ENCODE data around the gene MSH5. TPM values are rescaled to one million over a fixed set of nuclear protein-coding genes. Genes with fewer than 3 reads are reported as not detected.

The MSH5 gene
- total and polyA plus RNA-seq, 2 of the 13 experiments (the other 11 are each of a cell fraction or from before 2014, with no cell fraction given), result 10.2 to 38.7 TPM

GRCh38 chr6:31795616-31796298 lies 56.0 kb downstream of the MSH5 start, which contains the start of gene VARS1 (continued):
- TF ChIP-seq ZNF337 (CRISPR knock-in tag; IDR thresholded peaks at IDR 0.05; ENCODE audit: borderline replicate concordance, low read depth) (no peak), AGO1 (IDR thresholded peaks at IDR 0.05; ENCODE audit: low read depth, low read length, poor library complexity, severe bottlenecking) (no peak), TCF7 (IDR thresholded peaks at IDR 0.05; ENCODE audit: low read depth) (no peak), ZNF17 (CRISPR knock-in tag; IDR thresholded peaks at IDR 0.05) (no peak), ZNF558 (CRISPR knock-in tag; IDR thresholded peaks at IDR 0.05; ENCODE audit: borderline replicate concordance) (no peak), GTF2F1 (IDR thresholded peaks at IDR 0.05; ENCODE audit: low read length) (no peak), ZBTB1 (CRISPR knock-in tag; IDR thresholded peaks at IDR 0.05; ENCODE audit: borderline replicate concordance) (no peak), TRIM24 (CRISPR knock-in tag; IDR thresholded peaks at IDR 0.05) (no peak), ZNF275 (CRISPR knock-in tag; IDR thresholded peaks at IDR 0.05; ENCODE audit: borderline replicate concordance) (no peak; the same call in 1 of the 2 replicates), ZNF775 (CRISPR knock-in tag; IDR thresholded peaks at IDR 0.05; ENCODE audit: borderline replicate concordance) (no peak), MTF2 (CRISPR knock-in tag; IDR thresholded peaks at IDR 0.05; ENCODE audit: borderline replicate concordance) (peak; percentile 79; the same call in 1 of the 2 replicates), POLR2AphosphoS2 (IDR thresholded peaks at IDR 0.05; ENCODE audit: low read depth, low read length) (no peak), SALL1 (CRISPR knock-in tag; IDR thresholded peaks at IDR 0.05) (peak; percentile 88), TP53 (CRISPR knock-in tag; conservative IDR thresholded peaks at IDR 0.05) (no peak), ZKSCAN8 (CRISPR knock-in tag; IDR thresholded peaks at IDR 0.05; ENCODE audit: borderline replicate concordance) (peak; percentile 19; the same call in 1 of the 2 replicates), ZBTB8A (CRISPR knock-in tag; IDR thresholded peaks at IDR 0.05; ENCODE audit: borderline replicate concordance, low read depth) (no peak), FOXK1 (CRISPR knock-in tag; IDR thresholded peaks at IDR 0.05; ENCODE audit: borderline replicate concordance, low read depth) (peak; percentile 54; the same call in 1 of the 2 replicates)
- TF ChIP-seq, protein P1, sequence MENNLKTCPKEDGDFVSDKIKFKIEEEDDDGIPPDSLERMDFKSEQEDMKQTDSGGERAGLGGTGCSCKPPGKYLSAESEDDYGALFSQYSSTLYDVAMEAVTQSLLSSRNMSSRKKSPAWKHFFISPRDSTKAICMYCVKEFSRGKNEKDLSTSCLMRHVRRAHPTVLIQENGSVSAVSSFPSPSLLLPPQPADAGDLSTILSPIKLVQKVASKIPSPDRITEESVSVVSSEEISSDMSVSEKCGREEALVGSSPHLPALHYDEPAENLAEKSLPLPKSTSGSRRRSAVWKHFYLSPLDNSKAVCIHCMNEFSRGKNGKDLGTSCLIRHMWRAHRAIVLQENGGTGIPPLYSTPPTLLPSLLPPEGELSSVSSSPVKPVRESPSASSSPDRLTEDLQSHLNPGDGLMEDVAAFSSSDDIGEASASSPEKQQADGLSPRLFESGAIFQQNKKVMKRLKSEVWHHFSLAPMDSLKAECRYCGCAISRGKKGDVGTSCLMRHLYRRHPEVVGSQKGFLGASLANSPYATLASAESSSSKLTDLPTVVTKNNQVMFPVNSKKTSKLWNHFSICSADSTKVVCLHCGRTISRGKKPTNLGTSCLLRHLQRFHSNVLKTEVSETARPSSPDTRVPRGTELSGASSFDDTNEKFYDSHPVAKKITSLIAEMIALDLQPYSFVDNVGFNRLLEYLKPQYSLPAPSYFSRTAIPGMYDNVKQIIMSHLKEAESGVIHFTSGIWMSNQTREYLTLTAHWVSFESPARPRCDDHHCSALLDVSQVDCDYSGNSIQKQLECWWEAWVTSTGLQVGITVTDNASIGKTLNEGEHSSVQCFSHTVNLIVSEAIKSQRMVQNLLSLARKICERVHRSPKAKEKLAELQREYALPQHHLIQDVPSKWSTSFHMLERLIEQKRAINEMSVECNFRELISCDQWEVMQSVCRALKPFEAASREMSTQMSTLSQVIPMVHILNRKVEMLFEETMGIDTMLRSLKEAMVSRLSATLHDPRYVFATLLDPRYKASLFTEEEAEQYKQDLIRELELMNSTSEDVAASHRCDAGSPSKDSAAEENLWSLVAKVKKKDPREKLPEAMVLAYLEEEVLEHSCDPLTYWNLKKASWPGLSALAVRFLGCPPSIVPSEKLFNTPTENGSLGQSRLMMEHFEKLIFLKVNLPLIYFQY (CRISPR knock-in tag; IDR thresholded peaks at IDR 0.05; ENCODE audit: borderline replicate concordance), result peak; percentile 91; the same call in 1 of the 2 replicates
- TF ChIP-seq, protein P2, sequence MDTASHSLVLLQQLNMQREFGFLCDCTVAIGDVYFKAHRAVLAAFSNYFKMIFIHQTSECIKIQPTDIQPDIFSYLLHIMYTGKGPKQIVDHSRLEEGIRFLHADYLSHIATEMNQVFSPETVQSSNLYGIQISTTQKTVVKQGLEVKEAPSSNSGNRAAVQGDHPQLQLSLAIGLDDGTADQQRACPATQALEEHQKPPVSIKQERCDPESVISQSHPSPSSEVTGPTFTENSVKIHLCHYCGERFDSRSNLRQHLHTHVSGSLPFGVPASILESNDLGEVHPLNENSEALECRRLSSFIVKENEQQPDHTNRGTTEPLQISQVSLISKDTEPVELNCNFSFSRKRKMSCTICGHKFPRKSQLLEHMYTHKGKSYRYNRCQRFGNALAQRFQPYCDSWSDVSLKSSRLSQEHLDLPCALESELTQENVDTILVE (CRISPR knock-in tag; IDR thresholded peaks at IDR 0.05), result peak; percentile 64; the same call in 1 of the 2 replicates
- TF ChIP-seq, protein P3, sequence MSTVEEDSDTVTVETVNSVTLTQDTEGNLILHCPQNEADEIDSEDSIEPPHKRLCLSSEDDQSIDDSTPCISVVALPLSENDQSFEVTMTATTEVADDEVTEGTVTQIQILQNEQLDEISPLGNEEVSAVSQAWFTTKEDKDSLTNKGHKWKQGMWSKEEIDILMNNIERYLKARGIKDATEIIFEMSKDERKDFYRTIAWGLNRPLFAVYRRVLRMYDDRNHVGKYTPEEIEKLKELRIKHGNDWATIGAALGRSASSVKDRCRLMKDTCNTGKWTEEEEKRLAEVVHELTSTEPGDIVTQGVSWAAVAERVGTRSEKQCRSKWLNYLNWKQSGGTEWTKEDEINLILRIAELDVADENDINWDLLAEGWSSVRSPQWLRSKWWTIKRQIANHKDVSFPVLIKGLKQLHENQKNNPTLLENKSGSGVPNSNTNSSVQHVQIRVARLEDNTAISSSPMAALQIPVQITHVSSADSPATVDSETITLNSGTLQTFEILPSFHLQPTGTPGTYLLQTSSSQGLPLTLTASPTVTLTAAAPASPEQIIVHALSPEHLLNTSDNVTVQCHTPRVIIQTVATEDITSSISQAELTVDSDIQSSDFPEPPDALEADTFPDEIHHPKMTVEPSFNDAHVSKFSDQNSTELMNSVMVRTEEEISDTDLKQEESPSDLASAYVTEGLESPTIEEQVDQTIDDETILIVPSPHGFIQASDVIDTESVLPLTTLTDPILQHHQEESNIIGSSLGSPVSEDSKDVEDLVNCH (CRISPR knock-in tag; IDR thresholded peaks at IDR 0.05), result no peak

Data from HepG2 (cell line).